22Rv1 (cell line): ENCODE measurements around the gene DNASE1L2.
A peak's percentile ranks its signal among the peaks of the same experiment; 100 is the strongest.

Experiments
- H3K27ac ChIP-seq: fragments of 450-650 bp; 2 replicates; pipeline ENCODE4 v1.5.1; 2017
- CTCF ChIP-seq: fragments of 450-650 bp; IDR thresholded peaks from 2 replicates; pipeline ENCODE4 v1.5.1; 2017; ENCODE audit warnings: mild to moderate bottlenecking
- ZFX ChIP-seq: fragments of 450-650 bp; IDR thresholded peaks from 2 replicates; pipeline ENCODE4 v1.6.1; 2017; ENCODE audit warnings: antibody characterized with exemption, borderline replicate concordance

The DNASE1L2 gene

GRCh38 chr16:2236337-2237101 is at the start of gene DNASE1L2:
DNASE1L2 (plus strand) TSS chr16:2236444; CDS start chr16:2236817, 373 bp downstream.
- TF ChIP-seq ZFX: no peak
- no peak for TF ChIP-seq CTCF
- H3K27ac ChIP-seq: peak within 1 kb of the TSS; percentile 76

- H3K27ac ChIP-seq: no peak overlapping the region
- TF ChIP-seq CTCF (no peak), ZFX (no peak)
Observed at GRCh38 chr16:2186505-2186904, 49.7 kb upstream of the DNASE1L2 start.

- no peak overlapping the region for H3K27ac ChIP-seq
- no peak for TF ChIP-seq ZFX
- no peak for TF ChIP-seq CTCF
Observed at GRCh38 chr16:2187212-2187611, 49.0 kb upstream of the DNASE1L2 start.

GRCh38 chr16:2188395-2188794 is 47.8 kb upstream of the DNASE1L2 start:
- TF ChIP-seq CTCF (no peak), ZFX (no peak)
- H3K27ac ChIP-seq: no peak overlapping the region

- TF ChIP-seq ZFX (no peak), CTCF (no peak)
- H3K27ac ChIP-seq: no peak overlapping the region
Observed at GRCh38 chr16:2189252-2189893, 46.9 kb upstream of the DNASE1L2 start.

- TF ChIP-seq ZFX (no peak), CTCF (no peak)
- no peak overlapping the region for H3K27ac ChIP-seq
Observed at GRCh38 chr16:2190002-2190658, 46.1 kb upstream of the DNASE1L2 start.
